CD4-positive, alpha-beta T cell treated with Interleukin-4 for 4 hours (primary cell): Measurements from ENCODE around the gene OTUB1.
"Not testable (repeated sequence)": the region's sequence is repeated elsewhere in the genome, so short reads cannot be mapped to it uniquely, and the experiment has no call there.

Experiments used
- DNase-seq: peaks from one replicate; pipeline ENCODE4 v3.0.0-alpha.2; 2020

Gene OTUB1

GRCh38 chr11:63986156-63986931 lies at the start of gene OTUB1:
TSS of gene OTUB1 (plus strand) at chr11:63986438. CDS start at chr11:63986457, 19 bp downstream.
- peak; percentile 86 for DNase-seq

GRCh38 chr11:63937713-63938478 lies 48.3 kb upstream of the OTUB1 start:
- DNase-seq = no peak

GRCh38 chr11:63938479-63939396 lies 47.5 kb upstream of the OTUB1 start, which contains the start of gene NAA40:
TSS of gene NAA40 (plus strand) at chr11:63939002. CDS start at chr11:63939097, 95 bp downstream.
- DNase-seq = peak; percentile 95

- no peak for DNase-seq
Measured at GRCh38 chr11:63939397-63939891, 46.8 kb upstream of the OTUB1 start.

DNA sequence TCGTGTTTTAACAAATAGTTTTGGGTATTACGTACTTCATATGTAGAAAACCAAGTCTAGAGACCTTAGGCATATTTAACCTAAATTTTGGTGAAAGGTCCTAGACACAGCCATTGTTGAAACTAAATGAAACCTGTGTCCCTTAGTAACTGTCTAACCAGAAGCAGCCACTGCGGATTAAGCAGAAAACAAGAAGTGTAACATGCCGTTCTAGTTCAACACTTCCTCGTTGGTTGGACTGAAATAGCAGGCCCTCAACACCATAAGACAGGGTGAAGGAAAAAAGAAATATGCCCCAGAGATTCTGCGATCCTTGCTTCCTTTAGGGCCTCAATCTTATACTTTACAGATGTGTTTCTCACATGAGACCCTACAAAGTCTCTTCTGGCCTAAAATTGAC lies 45.5 kb upstream of the OTUB1 start:
- no peak for DNase-seq

DNA sequence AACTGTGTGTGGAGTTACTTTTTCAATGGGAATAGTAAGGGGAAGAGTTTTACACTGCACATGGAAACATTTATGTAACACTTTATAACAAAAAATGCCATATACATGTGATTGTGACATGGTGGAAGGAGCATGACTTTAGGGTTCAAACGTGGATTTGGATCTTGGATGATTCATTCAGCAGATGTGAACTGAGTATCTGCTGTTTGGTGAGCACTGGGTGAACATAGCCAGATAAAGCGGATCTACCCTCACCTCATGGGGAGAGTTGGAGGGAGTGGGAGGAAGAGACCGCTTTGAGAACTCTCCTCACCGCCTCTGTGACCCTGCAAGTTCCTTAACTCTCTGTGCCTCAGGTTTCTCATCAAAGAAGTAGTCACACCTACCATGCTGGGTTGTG lies 44.3 kb upstream of the OTUB1 start:
- DNase-seq = no peak

DNA sequence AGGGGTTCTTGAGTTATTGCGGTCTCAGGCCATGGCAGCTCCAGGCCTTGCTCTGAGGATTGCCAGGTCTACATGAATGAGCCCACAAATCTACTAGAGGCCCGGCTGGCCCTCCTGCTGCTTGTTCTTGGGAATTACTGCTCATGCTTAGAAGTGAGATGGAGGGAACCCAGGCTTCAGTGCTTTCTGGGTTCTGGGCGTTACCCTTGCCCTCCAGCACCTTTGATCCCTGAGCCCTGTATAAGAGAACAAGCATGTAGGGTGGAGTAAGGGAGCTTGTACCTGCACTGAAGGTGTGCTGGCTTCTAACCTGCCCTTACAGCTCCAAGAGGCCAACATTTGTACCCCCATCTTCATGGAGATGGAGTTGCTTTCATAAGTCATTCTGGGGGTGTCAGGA lies 43.4 kb upstream of the OTUB1 start:
- no peak for DNase-seq

DNA sequence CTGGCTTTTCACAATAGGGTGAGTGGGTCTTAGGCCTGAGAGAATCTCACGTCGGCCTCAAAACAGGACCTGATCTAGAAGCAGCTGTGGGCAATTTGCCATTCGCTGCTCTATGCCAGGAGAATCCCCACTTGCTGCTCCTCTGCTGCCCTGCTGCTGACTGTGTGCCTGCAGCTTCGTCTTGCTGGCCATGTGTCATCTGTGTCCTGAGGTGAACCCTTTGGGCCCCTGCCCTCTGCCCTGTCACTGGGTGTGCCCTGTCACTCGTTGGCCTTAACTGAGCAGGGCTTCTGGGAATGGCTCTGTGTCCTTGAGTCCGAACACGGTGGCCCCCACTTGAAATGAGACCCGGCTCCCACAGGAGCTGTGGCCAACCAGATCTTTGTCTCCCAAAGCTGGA lies 41.3 kb upstream of the OTUB1 start:
- no peak for DNase-seq

DNA sequence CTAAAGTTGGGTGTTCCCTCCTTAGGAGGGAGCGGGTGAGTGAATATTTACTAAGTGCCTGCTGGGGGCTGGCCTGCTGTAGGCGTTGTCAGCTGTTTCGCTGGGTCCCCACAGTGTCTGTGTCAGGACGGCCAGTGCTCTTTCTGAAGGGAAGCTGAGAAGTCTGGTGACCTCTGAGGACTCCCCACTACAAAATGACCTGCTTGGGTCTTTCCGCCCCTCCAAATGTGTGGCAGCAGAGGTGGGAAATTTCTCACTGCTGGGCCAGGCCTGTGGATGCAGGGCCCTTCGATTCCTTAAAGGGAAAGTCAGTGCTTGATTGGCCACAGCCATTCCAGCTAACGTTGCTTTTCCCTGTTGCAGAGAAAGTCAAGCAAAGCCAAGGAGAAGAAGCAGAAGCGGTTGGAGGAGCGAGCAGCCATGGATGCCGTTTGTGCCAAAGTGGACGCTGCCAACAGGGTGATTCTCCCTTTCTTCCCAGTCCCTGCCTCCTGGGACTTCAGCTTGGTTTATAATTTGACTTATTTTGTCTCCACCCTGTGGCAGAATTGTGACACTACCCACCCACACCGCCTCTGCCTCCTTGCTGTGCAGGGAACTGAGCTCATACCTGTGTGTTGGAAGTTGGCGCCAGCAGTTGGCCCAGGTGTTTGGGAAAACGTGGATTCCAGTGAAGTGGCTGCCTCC lies 40.6 kb upstream of the OTUB1 start:
- peak; percentile 52 for DNase-seq

DNA sequence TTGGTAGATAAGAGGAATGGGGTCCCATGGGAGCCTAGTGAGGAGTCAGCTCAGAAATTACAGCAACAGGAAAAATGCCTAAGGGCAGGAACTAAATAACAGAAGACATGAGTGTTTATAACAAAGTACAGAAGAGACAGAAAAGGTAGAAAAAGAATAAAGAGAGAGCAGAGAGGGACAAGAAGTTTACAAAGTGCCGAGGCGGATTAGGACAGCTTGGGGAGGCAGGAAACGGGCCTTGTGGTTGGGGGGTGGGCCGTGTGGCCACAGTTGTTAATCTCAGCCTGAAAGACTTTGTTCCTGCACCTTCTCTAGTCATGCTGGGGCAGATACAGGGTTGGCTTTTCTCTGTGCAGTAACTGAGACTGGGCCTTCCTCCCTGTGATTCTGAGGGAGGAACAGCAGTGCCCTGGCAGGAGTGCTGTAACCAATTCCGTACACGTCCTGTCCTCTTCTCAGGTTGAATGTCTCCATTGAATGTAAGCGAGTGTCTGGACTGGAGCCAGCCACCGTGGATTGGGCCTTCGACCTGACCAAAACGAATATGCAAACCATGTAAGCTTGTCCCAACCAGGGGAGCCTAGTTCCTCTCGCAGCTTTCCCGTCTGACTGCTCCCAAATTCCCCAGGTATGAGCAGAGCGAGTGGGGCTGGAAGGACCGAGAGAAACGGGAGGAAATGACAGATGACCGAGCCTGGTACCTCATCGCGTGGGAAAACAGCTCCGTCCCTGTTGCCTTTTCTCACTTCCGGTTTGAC lies 34.3 kb upstream of the OTUB1 start:
- DNase-seq = peak; percentile 44

GRCh38 chr11:63952570-63952969 lies 33.7 kb upstream of the OTUB1 start:
- no peak for DNase-seq

DNA sequence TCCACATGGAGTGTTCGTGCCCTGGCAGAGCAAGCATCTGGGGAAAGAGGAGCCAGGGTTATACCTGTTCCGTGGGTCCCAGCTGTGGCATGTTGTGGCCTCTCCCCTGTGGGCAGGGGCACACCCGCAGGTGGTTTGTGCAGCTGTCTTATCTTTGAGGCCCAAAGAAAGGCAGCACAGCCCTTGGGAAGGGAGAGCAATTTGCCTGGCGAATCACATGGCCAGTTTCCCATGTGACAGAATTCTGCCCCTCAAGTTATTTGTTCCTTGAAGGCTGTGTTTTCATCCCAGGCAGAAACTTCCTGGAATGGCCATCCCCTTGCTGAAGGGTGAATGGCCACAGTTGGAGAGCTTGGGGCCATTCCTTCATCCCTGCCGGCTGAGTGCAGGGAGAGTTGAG lies 28.2 kb upstream of the OTUB1 start:
- DNase-seq = no peak

DNA sequence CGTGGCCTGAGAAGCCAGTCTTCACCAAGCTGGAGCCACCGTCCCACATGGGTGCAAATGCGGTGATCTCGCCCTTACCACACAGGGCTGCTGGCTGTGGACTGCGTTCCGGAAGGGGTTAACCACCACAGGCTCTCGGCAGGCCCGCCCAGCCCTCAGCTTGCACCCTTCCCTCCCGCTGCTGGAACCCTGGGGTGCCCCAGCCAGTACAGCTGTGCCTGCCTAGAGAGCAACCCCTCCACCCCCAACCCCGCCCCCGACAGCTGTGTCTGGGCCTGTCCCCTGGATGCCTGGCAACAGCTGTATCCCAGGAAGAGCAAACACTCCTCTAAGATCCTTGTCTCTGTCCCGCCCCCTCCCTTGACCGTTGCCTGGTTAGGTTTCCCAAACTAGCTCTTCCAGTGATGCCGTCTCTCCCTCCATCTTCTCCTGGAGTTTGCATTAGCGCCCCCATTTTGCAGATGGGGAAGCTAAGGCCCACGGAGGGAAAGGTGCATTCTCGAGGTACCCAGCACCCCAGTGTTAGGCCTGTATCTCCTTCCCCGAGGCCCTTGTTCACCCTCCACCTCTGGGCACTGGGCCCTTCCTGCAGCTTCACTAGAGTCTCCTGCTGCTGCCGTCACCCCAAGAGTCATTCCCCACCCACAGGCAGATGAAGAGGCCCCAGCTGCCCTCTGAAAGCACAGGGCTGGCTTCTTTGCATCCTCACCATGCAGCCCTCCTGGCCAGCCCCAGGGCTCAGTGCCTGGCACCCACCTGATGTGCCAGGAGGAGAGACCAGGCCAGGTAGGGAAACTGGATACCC lies 24.4 kb upstream of the OTUB1 start:
- DNase-seq = peak; percentile 32

- not testable (repeated sequence) for DNase-seq
Measured at GRCh38 chr11:63963895-63964294, 22.3 kb upstream of the OTUB1 start.

GRCh38 chr11:63966444-63966843 lies 19.8 kb upstream of the OTUB1 start:
- no peak for DNase-seq

GRCh38 chr11:63969461-63969860 lies 16.8 kb upstream of the OTUB1 start:
- no peak for DNase-seq

DNA sequence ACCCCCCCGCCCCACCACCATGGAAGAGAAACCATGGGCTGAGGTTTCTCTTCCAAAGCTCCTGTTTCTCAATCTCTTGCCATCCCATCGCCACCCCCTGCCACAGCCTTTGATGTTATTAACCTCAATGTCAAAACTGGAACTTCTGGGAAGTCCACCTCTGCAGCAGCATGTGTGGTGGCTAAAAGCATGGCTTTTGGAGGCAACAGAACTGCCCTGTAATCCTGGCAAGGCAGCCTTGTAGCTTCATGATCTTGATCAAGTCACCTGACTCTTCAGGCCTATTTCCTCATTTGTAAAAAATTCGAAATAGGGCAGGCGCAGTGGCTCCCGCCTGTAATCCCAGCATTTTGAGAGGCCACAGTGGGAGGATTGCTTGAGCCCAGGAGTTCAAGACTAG lies 15.3 kb upstream of the OTUB1 start:
- no peak for DNase-seq

DNA sequence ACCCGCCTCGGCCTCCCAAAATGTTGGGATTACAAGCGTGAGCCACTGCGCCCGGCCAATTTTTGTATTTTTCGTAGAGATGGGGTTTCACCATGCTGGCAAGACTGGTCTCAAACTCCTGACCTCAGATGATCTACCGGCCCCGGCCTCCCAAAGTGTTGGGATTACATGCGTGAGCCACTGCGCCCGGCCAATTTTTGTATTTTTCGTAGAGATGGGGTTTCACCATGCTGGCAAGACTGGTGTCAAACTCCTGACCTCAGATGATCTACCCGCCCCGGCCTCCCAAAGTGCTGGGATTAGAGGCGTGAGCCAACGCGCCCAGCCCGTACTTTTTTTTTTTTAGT lies 12.4 kb upstream of the OTUB1 start:
- DNase-seq = not testable (repeated sequence)

DNA sequence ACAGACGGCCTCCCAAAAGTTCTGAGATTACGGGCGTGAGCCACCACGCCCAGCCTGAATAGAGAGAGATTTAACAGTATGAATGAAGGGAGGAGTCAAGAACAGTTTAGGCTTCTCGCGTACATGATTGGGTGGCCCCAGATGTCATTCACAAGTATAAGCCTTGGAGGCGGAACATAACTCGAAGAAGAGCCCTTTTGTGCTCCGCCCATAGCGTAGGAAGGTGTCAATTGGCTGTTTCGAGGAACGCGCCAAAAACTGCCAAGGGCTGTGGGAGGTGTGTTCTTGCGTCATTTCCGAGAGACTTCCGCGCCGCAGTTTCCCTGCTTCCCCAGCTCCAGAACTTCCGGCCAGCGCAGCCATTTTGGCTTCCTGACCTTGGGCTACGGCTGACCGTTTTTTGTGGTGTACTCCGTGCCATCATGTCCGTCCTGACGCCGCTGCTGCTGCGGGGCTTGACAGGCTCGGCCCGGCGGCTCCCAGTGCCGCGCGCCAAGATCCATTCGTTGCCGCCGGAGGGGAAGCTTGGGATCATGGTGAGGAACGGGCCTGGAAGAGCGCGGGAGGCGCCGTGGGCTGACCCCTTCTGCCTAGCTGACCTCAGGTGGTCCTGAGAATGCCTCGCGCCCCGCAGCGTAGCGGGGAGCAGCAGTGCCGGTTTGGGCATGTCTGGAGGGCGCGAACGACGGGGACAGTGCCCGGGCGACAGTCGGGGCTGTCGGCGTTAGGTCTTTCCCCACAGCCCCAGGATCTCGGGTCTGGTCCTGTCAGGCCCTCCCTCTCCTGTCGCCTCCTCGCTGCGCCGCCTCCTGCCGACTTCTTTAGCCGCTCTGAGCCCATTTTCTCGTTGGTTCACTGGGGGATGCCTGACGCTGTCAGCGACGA lies 11.7 kb upstream of the OTUB1 start, which contains the start of gene COX8A:
TSS of gene COX8A (plus strand) at position 362 of the 885 bp plus-strand sequence. CDS start at position 423, 61 bp downstream.
- peak; percentile 98 for DNase-seq
